DOHH2 (cell line): ENCODE measurements around the gene LRIT1.

Experiments used
- H3F3A ChIP-seq: fragments of 200-600 bp; sonication (generic), shearing (Covaris generic); 2 replicates; pipeline ENCODE4 v1.6.0; 2016; ENCODE audit warnings: antibody characterized with exemption, mild to moderate bottlenecking; ENCODE audit not compliant: control insufficient read depth, insufficient read depth
- H3K27ac ChIP-seq: fragments of 200-600 bp; sonication (generic); 2 replicates; pipeline ENCODE4 v1.5.1; 2014; ENCODE audit warnings: low read depth, mild to moderate bottlenecking, low read length, moderate library complexity
- H3K27me3 ChIP-seq: fragments of 200-600 bp; sonication (generic); 2 replicates; pipeline ENCODE4 v1.6.1; 2014; ENCODE audit warnings: mild to moderate bottlenecking, low read length, mixed read lengths; ENCODE audit not compliant: control insufficient read depth
- H3K36me3 ChIP-seq: fragments of 200-600 bp; sonication (generic); 2 replicates; pipeline ENCODE4 v1.6.1; 2014; ENCODE audit warnings: mild to moderate bottlenecking, low read length, moderate library complexity, mixed read lengths; ENCODE audit not compliant: control insufficient read depth
- H3K4me1 ChIP-seq: fragments of 200-600 bp; sonication (generic); 2 replicates; pipeline ENCODE4 v1.6.1; 2014; ENCODE audit warnings: mild to moderate bottlenecking, low read length, mixed read lengths; ENCODE audit not compliant: control insufficient read depth
- H3K4me2 ChIP-seq: fragments of 200-600 bp; sonication (generic); 2 replicates; pipeline ENCODE4 v1.6.0; 2014; ENCODE audit warnings: mild to moderate bottlenecking, low read length, moderate library complexity
- H3K4me3 ChIP-seq: fragments of 200-600 bp; sonication (generic); 2 replicates; pipeline ENCODE4 v1.5.1; 2014; ENCODE audit warnings: mild to moderate bottlenecking, low read length, mixed read lengths
- H3K79me2 ChIP-seq: fragments of 200-600 bp; sonication (generic); 2 replicates; pipeline ENCODE4 v1.6.1; 2014; ENCODE audit warnings: mild to moderate bottlenecking, low read length, mixed read lengths; ENCODE audit not compliant: control insufficient read depth
- H3K9me2 ChIP-seq: fragments of 200-600 bp; sonication (generic); replicated peaks from 2 replicates; pipeline ENCODE4 v1.6.1; 2014; ENCODE audit warnings: mild to moderate bottlenecking, low read length, mixed read lengths; ENCODE audit not compliant: control insufficient read depth
- H3K9me3 ChIP-seq: fragments of 200-600 bp; sonication (generic); 2 replicates; pipeline ENCODE4 v1.6.1; 2014; ENCODE audit warnings: antibody characterized with exemption, low read length, mixed read lengths; ENCODE audit not compliant: control insufficient read depth, insufficient read depth
- H4K20me1 ChIP-seq: fragments of 200-600 bp; sonication (generic); 2 replicates; pipeline ENCODE4 v1.6.0; 2014; ENCODE audit warnings: low read depth, mild to moderate bottlenecking, antibody characterized with exemption, low read length, moderate library complexity; ENCODE audit not compliant: control insufficient read depth, insufficient read depth
- CTCF ChIP-seq: fragments of 200-600 bp; sonication (generic); IDR thresholded peaks from one replicate; pipeline ENCODE4 v1.5.1; 2014; ENCODE audit warnings: antibody characterized with exemption, mild to moderate bottlenecking, low read depth, low read length; ENCODE audit not compliant: poor library complexity, severe bottlenecking
- EZH2phosphoT487 ChIP-seq: fragments of 200-600 bp; sonication (generic); IDR thresholded peaks from 2 replicates; pipeline ENCODE4 v1.6.1; 2017; ENCODE audit warnings: borderline replicate concordance, mild to moderate bottlenecking, antibody characterized with exemption, low read length, moderate library complexity, mixed read lengths

LRIT1 gene

GRCh38 chr10:84265418-84265817, 24.1 kb upstream of the LRIT1 start:
- no peak overlapping the region for H3K4me2 ChIP-seq
- H3K9me3 ChIP-seq: no peaks in the 10 kb centered on the region
- H3K36me3 ChIP-seq: no peaks in the 10 kb centered on the region
- peaks cover 11% of the 10 kb centered on the region for H3K27me3 ChIP-seq
- H4K20me1 ChIP-seq: no peaks in the 10 kb centered on the region
- H3K4me3 ChIP-seq: no peak overlapping the region
- no peak overlapping the region for H3K27ac ChIP-seq
- H3K9me2 ChIP-seq: no peaks in the 10 kb centered on the region
- no peaks in the 10 kb centered on the region for H3K4me1 ChIP-seq
- H3F3A ChIP-seq: no peaks in the 10 kb centered on the region
- H3K79me2 ChIP-seq: no peaks in the 10 kb centered on the region
- TF ChIP-seq EZH2phosphoT487 (no peak), CTCF (no peak)

- H3K4me3 ChIP-seq: no peak overlapping the region
- H3K27me3 ChIP-seq: peaks cover 11% of the 10 kb centered on the region
- TF ChIP-seq CTCF (peak; percentile 94), EZH2phosphoT487 (no peak)
- H3K79me2 ChIP-seq: no peaks in the 10 kb centered on the region
- H3K36me3 ChIP-seq: no peaks in the 10 kb centered on the region
- no peaks in the 10 kb centered on the region for H3F3A ChIP-seq
- no peak overlapping the region for H3K27ac ChIP-seq
- no peaks in the 10 kb centered on the region for H3K9me3 ChIP-seq
- H3K9me2 ChIP-seq: no peaks in the 10 kb centered on the region
- H4K20me1 ChIP-seq: no peaks in the 10 kb centered on the region
- H3K4me2 ChIP-seq: no peak overlapping the region
- H3K4me1 ChIP-seq: no peaks in the 10 kb centered on the region
Measured at GRCh38 chr10:84264611-84265141, 23.3 kb upstream of the LRIT1 start.

- Histone ChIP-seq H3K4me1 (no peaks in the 10 kb centered on the region), H3K27me3 (peaks cover 11% of the 10 kb centered on the region), H3K4me3 (no peak overlapping the region), H3K36me3 (no peaks in the 10 kb centered on the region), H3K79me2 (no peaks in the 10 kb centered on the region), H3K27ac (no peak overlapping the region), H3K9me2 (no peaks in the 10 kb centered on the region), H3K4me2 (no peak overlapping the region), H3F3A (no peaks in the 10 kb centered on the region), H3K9me3 (no peaks in the 10 kb centered on the region), H4K20me1 (no peaks in the 10 kb centered on the region)
- TF ChIP-seq EZH2phosphoT487 (no peak), CTCF (no peak)
Measured at GRCh38 chr10:84263716-84264115, 22.4 kb upstream of the LRIT1 start.
